NOMO-1 treated with dmso at 0.1 percent for 144 hours (cell line): ENCODE results near the gene CTNNA3.

Experiments used
- DNase-seq: peaks from one replicate; lab custom pipeline; 2025; ENCODE audit not compliant: unreplicated experiment; lab: John Stamatoyannopoulos, UW

CTNNA3 gene

DNA sequence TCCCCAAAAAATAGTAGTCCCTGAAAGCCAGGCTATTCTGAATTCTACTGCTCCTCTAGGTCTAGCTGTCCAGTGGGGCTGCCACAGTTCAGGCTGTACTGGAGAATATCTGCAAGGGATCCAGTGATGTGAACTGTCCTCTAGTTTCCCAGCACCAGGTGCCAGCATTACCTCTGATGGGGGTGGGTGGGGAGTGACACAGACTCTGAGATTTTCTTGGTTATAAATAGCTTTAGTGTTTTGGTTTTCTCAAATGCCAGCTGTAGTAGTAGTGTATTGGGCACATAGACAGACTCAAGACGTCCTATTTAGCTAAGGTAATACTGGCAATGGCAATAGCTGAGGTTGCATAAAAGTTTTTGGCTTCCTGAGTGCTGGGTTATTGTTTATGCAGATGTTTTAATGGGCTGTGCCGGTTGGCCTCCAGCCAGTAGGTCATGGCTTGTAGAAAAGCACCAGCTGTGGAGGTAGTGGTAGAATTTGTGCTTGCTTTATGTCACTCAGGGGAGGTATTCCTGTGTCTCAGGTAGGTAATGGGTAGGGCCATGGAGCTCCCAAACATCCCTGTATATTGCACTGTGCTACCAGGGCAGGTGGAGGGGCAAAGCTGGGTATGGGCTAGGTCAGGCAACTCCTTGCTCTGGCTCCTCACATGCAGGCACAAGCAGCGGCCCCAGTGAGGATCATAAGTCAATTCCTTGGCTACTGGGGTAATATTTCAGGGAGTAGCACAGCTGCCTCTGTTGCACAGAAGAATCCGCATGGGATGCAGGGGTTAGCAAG is 1108.9 kb downstream of the CTNNA3 start:
- no peak for DNase-seq

DNA sequence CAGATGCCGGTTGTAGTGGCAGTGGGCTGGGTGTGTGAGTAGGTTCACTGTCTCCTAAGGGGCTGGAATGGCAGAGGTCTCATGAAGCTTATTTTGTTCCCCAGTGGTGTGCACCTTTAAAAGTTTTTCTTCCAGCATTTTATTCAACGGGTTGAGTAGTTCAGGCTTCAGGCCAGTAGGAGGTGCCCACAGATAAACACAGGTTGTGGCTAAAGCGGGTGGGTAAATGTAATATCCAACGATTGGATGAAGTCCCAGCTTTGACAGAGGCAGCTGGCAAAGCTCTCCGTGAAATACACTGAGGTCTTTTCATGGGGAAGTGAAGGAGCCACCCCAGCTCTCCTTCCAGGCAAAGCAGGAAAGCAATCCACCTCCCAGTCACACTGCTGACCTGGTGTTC is 1109.9 kb downstream of the CTNNA3 start:
- no peak for DNase-seq

DNA sequence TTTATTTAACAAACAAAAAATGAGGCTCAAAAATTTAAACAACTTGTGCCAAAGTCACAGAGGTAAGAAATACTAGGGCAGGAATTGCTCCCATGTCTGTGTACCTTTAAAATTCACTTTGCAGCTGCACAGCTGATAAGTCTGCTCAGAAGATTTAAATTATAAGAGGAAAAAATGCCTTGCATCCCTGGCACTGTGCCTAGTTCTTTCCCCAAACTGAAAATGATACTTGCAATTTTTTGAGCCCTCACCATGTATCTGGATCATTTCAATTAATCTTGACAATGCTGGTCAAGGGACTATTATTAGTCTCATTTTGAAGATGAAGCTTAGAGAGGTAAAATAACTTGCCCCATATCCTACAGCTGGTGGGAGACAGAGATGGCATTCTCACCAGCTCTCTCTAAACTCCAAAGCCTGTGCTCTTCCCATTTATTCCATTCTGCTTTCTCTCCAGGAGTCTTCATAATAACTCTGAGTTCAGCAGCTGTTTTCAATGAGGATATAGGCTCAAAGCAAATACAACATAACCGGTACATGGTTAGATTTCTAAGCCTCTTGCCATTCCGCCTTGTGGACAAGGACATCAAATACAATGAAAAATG is 1120.6 kb downstream of the CTNNA3 start:
- DNase-seq, result no peak

DNA sequence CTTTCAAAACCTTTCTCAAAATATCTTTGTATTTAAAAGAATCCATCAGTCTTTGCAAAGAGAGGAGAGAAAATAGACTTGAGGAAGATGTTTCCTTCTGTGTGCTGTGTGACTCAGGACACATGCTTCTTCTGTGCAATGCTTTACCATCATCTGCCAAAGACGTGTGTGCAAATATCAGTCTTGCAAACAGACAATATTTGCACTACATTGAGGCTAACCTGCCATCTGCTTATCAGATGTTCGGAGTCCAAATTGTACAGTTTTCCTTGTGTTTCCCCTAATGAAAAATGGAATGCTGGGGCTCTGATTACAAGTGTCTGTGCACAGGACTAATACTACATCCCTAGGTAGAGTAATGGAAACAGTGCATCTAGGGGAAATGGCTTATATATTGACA is 1123.3 kb downstream of the CTNNA3 start:
- no peak for DNase-seq

DNA sequence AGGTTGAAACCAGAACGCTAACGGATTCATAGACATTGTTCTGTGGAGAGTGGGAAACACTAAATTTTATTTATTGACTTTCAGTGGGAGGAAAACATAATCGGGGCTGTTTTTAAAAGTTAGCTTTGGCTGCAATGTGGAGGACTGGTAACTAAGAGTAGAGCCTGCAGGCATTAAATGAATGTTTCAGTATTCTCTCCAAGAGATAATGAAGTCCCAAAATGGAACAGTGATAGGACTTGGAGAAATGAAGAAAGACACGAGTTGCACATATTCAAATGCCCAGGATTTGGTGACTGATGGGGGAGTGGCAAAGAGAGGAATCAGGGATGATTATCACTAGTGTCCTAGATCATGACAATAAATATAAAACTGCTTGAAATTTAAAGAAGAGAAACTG is 1130.0 kb downstream of the CTNNA3 start:
- DNase-seq, result no peak

DNA sequence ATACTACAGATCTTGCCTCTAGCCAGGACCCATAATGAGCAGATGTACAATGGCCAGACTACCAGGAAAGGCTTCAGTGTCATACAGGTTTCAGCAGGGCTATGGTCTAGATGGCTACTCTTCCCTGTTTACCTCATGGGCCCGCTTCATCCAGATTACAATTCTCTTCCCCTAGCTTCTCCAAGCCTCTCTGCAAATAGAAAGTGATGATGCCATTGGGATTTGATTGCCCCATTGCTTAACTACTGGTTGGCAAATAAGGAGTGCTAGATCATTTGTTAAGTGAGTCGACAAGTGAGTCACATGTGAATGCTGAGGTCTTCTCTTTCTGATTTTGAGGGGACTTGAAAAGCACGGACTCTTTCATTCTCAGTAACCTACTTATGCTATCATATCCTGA is 1131.7 kb downstream of the CTNNA3 start:
- DNase-seq, result no peak

DNA sequence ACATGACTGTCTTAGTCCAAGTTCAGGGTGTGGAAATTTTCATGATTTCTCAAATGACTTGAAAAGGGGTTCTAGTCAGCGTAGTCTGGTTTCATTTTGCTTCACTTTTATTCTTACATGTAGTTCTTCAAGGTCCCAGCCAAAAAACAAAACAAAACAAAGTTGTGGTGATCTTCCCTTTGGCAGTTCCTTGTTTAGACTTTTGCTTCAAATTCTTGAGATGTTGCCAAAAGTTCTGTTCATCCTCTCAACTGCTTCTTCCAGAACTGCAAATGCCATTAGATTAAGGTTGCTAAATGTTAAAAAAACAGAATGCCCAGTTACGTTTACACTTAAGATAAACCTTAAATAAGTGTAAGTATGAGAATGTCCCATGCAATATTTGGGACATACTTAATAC is 1140.9 kb downstream of the CTNNA3 start:
- DNase-seq, result no peak

DNA sequence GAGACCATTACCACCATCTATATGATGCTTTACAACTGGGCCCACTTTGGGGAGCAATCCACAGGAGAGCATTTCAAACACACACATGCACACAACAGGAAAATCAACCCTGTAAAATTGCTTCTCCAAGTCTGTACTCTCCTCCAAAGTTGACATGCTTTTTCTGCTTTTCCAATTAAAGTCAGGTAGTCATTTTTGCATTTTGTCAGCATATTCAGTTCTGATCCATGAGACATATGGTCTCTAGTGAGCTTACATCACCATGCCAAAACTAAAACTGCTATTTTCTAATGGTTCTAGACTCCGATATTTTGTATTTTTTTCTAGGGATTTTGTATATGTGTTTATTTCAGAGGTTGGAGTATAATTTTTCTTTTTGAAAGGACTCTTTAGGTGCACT is 1143.7 kb downstream of the CTNNA3 start:
- DNase-seq, result no peak

DNA sequence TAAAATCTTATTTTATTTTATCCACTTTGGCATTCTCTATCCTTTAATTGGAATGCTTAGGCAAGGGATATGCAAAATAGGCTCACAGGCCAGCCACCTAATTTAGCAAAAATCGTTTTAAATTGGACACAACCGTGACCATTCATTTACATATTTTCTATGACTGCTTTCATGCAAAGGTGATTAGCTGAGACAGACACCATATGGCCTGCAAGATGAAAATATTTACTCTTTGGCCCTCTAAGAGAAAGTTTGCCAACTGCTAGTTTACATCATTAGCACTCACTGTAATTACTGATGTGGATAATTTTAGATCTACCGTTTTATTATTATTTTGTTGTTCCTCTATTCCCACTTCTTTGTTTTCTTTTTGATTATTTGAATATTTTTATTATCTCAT is 1145.6 kb downstream of the CTNNA3 start:
- DNase-seq, result no peak

DNA sequence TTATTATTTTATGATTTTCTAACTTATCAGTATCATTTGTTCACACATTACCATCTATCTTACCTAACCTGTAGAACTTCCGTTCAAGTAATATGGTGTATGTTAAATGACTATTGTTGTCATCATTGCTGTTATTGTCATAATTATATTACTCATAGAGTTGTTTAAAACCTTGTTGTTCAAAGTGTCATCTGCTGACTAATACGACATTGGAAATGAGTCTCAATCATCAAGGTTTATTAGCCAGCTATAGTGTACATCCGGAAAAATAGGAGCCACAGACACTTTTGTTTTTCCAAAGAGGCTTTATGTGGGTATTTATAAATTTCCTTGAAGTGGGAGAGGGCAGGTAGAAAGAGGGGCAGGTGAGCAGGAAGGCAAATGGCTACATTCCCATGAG is 1157.1 kb downstream of the CTNNA3 start:
- no peak for DNase-seq

DNA sequence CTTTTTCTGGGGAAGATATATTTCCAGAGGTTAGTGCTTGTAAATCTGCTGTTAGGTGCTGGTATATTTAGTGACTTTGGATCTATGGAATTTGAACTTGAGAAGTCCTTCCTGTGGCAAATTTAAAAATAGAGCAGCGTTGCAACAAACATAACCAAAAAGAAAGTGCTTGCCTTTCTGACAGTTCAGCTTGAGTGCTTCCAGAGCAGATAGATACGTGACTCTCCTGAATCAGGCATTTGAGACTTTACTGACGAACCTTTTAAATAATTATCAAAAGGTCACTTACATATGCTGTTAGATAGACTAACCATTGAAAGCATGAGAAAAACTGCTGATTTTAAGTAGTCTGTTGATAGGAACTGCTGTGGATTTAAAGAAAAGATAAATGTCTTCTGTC is 1157.6 kb downstream of the CTNNA3 start:
- DNase-seq, result no peak

DNA sequence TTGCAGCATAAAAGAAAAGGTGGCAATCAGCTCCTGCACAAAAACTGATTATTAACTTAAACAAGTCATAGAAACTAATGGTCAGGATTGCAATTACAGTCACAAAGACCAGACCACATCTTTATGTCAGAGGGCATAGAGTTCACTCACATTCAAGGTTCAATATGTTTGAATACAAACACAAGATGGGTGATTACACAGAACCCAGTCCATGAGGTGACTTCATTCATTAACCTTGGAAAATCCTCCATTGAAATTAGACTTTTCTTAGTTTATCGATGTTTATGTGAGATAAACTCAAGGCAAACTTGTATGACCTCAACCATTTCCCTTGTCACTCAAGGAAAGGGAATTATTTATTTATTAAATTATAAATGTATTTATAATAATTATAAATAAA is 1158.8 kb downstream of the CTNNA3 start:
- no peak for DNase-seq

DNA sequence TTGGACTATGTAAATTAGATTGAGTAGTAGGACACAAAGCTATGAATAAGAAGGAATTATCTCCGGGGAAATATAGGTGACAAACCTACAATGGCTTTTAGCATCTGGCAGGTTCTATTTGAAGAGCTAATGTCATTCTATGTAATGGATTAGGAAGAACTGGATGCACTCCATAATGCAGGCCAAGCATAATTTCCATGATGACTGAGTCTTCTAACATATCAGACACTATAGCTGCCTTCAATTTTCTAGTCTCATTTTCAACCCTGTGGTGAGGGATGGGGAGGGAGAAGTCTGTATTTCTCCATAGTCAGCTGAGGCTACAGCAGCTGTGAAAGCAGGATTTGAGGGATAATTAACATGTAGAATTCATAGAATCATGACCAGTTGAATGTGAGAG is 1160.6 kb downstream of the CTNNA3 start:
- DNase-seq, result no peak

DNA sequence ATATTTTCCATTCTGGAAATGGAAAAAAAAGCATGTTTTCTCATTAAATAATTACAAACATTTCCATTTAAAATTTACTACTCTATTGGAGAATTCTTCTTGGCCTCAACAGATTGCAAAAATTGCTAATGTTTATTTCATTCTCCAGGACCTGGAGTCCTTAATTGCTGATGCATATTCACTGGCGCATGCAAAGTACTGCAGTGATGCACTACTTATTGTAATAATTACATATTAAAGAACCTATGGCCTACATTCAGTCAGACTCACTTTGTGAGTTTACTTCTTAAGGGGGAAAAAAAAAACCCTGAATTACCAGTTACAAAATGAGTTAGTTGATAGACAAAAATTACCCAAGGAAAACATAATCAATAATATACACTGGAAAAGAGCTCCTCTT is 1161.1 kb downstream of the CTNNA3 start:
- DNase-seq, result no peak

DNA sequence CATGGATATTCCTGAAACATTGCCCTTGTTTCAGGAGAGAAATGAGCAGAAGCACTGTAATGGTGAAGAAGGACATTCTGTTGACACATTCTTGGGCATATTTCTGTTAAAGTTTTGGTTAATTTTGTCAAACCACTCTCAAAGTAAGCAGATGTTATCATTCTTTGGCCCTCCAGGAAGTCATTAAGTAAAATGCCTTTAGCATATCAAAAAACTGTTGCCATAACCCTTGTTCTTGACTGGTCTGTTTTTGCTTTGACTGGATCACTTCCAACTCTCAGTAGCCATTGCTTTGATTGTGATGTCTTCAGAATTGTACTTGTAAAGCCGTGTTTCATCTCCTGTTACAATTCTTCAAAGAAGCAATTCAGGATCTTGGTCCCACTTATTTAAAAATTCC is 1174.5 kb downstream of the CTNNA3 start:
- DNase-seq, result no peak

DNA sequence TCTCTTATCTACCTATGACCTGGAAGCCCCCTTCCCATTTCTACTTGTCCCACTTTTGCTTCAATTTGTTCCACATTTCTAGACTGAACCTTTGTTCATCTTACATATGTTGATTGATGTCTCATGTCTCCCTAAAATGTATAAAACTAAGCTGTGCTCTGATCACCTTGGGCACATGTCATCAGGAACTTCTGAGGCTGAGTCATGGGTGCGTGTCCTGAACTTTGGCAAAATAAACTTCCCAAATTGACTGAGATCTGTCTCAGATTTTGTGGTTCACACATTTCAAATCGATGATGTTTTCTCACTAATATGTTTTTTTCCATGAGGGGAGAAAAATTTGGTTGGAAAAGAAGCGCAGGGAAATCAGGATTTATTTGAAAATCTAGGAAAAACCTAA is 1176.4 kb downstream of the CTNNA3 start:
- DNase-seq, result no peak

DNA sequence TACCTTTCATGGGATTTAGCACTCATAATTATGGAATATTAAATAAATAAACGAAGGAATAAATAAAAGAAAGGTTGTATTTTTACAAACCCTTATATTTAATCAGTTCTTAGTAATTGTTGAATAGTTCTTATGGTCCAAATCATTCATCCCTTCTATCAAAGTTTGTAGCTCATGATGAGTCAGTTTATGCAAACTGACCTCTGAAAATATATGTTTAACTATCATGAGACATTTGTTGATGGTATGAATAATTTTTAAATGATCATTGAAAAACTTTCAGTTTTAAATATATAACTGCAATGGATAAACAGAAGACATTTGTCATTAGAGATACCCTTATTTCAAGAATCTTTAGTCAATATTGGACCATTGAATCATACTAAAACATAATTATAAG is 1181.3 kb downstream of the CTNNA3 start:
- no peak for DNase-seq

DNA sequence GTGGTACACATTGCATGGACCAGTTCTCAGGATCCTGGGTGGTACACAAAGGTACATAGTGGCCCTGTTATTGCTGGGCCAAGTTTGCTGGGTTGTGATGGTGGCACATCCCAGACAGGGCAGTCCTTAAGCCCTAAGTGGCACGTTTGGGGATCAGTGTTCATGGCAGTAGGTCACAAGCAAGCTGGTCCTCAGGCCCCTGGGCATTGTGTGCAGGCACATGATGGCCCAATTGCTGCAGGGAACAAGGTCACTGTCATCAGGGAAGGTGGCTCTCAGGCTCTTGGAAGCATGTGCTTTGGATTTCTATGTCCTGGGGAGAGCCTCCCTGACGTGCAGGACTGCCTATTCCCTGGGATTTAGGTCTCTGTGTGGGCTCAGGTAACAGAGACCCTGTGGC is 1182.5 kb downstream of the CTNNA3 start:
- no peak for DNase-seq

DNA sequence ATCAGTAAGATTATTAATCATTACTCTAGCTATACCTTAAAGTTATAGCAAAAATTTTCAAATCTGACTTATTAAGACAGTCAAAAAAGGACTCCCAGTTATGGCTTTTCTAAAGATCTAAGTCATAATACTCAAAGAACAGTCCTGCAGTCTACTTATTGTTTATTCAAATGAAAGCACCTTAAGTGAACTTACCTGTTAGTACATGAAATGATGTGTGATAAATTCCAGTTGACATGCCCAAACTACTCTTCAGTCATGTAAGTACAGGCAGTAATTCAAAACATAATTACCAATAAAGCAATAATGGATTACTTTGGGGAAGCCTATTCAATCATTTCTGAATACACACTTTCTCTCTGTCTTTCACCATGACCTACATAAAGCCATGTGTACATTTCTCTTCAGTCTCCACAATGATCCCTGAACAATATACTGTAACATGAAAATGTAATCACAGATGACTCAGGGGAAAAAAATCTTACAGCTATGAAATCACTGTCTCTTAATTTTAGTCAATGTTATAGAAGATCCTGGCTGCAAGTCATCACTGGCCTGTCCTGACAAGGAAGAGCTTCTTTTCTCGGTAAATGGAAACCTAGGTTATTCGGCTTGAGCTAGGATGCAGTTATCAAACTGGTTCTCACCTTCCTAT is 1190.9 kb downstream of the CTNNA3 start:
- no peak for DNase-seq

DNA sequence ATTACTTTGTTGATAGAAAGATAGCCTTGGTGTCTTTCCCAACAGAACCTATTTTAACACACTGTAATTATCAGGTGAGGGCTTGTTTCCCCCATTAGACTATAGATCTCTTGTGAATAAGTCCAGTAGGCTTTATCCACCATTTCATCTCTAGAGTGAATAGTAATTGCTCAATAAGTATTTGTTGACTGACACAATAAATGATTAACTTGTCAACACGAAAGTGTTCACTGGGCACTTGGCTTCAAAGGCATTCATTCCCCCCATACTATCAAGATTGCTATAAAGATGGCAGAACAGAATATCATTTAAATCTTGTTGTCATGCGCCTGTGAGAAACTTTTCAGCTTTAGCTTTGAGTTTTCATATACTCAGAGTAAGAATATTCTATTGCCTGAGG is 1194.6 kb downstream of the CTNNA3 start:
- DNase-seq, result no peak

DNA sequence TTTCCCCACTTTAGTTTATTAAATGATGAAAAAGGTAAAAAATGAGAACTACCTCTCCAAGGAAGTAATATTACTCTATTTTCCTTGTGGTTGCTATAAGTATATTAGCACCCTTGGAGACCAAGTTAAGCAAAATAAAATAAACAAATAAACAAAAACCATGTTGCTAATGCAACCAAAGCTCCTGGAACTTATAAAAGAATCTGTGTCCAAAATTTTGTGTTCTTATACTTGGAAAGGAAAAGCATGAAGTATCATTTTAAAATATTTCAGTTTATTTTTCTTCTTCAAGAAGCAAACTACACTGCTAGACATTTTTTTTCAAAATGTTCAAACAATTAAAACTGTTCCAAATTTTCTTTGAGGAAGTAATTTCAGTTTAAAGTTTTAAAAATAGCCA is 1212.0 kb downstream of the CTNNA3 start:
- no peak for DNase-seq

DNA sequence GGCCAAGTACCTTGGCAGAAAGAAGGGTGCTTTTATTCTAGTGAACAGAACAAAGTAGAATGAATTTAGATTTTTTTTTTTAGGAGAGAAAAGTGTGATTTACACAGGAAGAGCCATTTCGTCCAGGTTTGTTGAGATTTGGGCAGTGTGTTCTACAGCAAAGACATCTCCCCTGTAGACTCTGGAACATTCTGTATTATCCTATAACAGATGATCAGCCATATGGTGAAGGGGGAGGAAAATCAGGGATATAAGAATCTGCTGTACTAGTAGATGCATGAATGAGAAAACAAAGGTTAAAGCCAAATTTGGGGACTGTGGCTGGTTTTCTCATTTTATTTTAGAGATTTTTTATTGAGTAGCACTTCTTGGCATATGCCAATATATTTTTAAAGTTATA is 1223.8 kb downstream of the CTNNA3 start:
- DNase-seq, result no peak

DNA sequence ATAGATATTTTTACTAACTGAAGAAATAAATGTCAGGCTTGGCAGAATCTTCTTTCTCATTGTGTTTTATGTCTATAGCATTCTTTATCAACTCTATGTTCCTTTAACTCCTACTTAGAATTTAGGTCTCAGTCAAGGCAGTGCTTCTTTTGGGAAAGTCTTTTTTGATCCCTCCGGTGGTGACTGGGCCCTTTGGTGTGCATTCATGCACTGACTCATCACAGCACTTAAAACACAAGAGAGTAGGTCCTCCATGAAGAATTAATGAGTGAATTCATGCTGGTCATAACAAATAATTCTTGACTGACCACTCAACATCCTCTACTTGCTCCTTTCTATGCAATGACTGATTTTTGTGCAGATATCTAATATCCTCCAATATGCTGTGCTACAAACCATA is 1229.0 kb downstream of the CTNNA3 start:
- DNase-seq, result no peak
